ENCODE data around the gene ANLN. TPM values are rescaled to one million over a fixed set of nuclear protein-coding genes. Genes with fewer than 3 reads are reported as not detected.
"Not testable (repeated sequence)": the region's sequence is repeated elsewhere in the genome, so short reads cannot be mapped to it uniquely, and the experiment has no call there.

Gene ANLN
- total RNA-seq, 2 donors from 2014 or later: 0.78 to 1.6 TPM

DNA sequence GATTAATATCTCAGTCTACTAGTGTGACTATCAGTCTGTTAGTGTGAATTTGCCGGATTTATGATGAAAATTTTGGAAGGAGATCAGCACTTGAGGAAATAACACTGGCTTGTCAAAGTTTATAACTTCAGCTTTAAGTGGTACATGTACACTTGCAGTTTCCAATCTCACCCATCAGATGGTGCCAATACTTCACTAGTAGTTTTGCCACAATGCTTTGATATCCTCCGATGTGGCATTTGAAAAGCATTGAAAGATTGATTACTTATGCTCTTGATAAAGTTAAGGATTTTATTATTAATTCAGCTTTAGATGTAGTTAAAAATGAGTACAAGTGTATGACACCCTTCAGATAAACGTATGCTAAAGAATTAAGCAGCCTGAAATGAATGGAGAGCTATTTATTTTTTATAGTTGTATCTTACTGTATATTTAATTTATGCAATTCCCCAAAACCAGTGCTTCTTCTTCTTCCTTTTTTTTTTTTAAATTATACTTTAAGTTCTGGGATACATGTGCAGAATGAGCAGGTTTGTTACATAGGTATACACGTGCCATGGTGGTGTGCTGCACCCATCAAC is 98.2 kb downstream of the ANLN start:
- intact Hi-C loops (cut with DNase I): loop anchor here (5.0 to 10.0 kb wide), 2 partner anchors 187 to 709 kb away; no protein-coding TSS in a partner anchor
- Histone ChIP-seq H3K36me3 (replicated peaks in 1 of 2; ENCODE audit: insufficient read depth in 1 of 2, low read depth in 2 of 2) (no peaks in the 10 kb centered on the region), H3K27me3 (no peaks in the 10 kb centered on the region), H3K9me3 (no peaks in the 10 kb centered on the region), H3K27ac (no peak overlapping the region), H3K4me3 (no peak overlapping the region), H3K4me1 (no peaks in the 10 kb centered on the region)
- peak; percentile 36 to 64 (median 46) for DNase-seq
- TF ChIP-seq, protein P1, sequence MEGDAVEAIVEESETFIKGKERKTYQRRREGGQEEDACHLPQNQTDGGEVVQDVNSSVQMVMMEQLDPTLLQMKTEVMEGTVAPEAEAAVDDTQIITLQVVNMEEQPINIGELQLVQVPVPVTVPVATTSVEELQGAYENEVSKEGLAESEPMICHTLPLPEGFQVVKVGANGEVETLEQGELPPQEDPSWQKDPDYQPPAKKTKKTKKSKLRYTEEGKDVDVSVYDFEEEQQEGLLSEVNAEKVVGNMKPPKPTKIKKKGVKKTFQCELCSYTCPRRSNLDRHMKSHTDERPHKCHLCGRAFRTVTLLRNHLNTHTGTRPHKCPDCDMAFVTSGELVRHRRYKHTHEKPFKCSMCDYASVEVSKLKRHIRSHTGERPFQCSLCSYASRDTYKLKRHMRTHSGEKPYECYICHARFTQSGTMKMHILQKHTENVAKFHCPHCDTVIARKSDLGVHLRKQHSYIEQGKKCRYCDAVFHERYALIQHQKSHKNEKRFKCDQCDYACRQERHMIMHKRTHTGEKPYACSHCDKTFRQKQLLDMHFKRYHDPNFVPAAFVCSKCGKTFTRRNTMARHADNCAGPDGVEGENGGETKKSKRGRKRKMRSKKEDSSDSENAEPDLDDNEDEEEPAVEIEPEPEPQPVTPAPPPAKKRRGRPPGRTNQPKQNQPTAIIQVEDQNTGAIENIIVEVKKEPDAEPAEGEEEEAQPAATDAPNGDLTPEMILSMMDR (IDR thresholded peaks at IDR 0.05): peak; percentile 40 to 94 (median 91)
- TF ChIP-seq POLR2A (IDR thresholded peaks at IDR 0.05): no peak
- WGBS, 2 donors: 24 to 25% methylated on average over 4 of the region's 4 CpGs
- ATAC-seq: peak; percentile 82

- DNase-seq; ATAC-seq; H3K36me3 ChIP-seq (replicated peaks in 1 of 2; ENCODE audit: insufficient read depth in 1 of 2, low read depth in 2 of 2); H3K27ac ChIP-seq; H3K9me3 ChIP-seq; H3K4me1 ChIP-seq; H3K27me3 ChIP-seq; H3K4me3 ChIP-seq: not testable (repeated sequence)
- WGBS, 2 donors: 95 to 99% methylated on average over 5 of the region's 5 CpGs
- intact Hi-C loops (cut with DNase I): loop anchor here (5.0 to 10.0 kb wide), 2 partner anchors 186 to 709 kb away; no protein-coding TSS in a partner anchor
These were observed 99.0 kb downstream of the ANLN start for GRCh38 chr7:36488672-36489071.

DNA sequence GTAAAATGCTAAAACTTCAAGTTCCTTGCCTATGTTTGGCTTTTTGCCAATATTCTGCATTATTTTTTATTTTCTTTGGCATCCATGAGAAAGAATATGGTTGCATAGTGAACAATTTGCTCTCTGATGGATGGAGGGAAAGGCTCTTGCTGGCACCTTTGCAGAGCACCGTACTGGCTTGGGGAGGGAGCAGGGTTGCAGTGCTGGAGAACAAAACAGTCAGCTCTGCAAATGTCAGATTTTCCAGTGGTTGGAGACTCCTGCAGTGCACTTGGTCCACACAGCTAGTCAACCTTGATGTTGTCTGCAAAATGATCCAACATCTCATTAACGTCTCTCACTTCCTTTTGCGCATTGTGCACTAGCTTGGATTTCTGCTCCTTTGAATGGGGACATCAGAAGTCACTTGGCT is 100.8 kb downstream of the ANLN start:
- Histone ChIP-seq H3K27me3 (no peaks in the 10 kb centered on the region), H3K9me3 (no peaks in the 10 kb centered on the region), H3K4me3 (no peak overlapping the region), H3K36me3 (replicated peaks in 1 of 2; ENCODE audit: insufficient read depth in 1 of 2, low read depth in 2 of 2) (no peaks in the 10 kb centered on the region), H3K27ac (no peak overlapping the region), H3K4me1 (no peaks in the 10 kb centered on the region)
- TF ChIP-seq, protein P1 (IDR thresholded peaks at IDR 0.05): no peak
- no peak for TF ChIP-seq POLR2A (IDR thresholded peaks at IDR 0.05)
- DNase-seq (no peak), ATAC-seq (no peak)
- intact Hi-C loops (cut with DNase I): no loop called here
- WGBS, 2 donors: 50 to 63% methylated on average over 3 of the region's 3 CpGs

DNA sequence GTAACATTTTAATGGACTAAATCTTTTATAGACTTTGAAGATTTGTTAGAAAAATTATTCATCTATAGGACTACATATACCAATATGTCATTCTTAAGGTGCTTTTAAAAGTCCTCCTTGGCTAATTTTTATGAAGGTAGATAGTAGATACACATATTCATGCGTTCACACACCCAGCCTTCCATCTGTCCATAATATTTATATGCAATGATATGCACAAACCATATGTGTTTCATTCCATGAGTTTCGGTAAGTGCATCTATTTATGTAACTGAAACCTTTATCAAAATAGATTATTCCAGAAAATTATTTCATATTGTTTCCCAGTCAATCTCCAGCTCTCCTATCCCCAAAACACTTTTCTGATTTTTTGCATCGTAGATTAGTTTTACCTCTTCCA is 101.7 kb downstream of the ANLN start:
- Histone ChIP-seq H3K4me1 (no peaks in the 10 kb centered on the region), H3K36me3 (replicated peaks in 1 of 2; ENCODE audit: insufficient read depth in 1 of 2, low read depth in 2 of 2) (no peaks in the 10 kb centered on the region), H3K9me3 (no peaks in the 10 kb centered on the region), H3K27me3 (no peaks in the 10 kb centered on the region), H3K27ac (no peak overlapping the region), H3K4me3 (no peak overlapping the region)
- ATAC-seq (no peak), DNase-seq (no peak)
- TF ChIP-seq, protein P1 (IDR thresholded peaks at IDR 0.05): no peak
- no peak for TF ChIP-seq POLR2A (IDR thresholded peaks at IDR 0.05)
- intact Hi-C loops (cut with DNase I): no loop called here
- WGBS, 2 donors: 91 to 93% methylated on average over 3 of the region's 3 CpGs

DNA sequence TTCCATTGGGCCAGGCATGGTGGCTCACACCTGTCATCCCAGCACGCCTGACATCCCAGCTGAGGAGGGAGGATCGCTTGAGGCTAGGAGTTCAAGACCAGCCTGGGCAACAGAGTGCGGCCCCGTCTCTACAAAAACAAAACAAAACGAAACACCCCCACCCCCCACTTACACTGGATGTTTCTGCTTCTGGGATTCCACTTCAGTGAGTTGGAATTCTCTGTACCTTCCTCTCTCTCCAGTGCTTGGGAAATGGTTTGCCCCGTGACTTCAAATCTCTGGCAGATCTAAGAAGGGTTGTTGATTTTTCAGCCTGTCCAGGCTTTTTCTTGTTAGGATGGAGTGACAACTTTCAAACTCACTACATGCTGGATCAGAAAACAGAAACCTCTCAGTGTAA is 106.9 kb downstream of the ANLN start:
- intact Hi-C loops (cut with DNase I): no loop called here
- no peaks in the 10 kb centered on the region for H3K36me3 ChIP-seq (replicated peaks in 1 of 2; ENCODE audit: insufficient read depth in 1 of 2, low read depth in 2 of 2)
- DNase-seq: no peak
- H3K4me3 ChIP-seq: no peak overlapping the region
- no peaks in the 10 kb centered on the region for H3K27me3 ChIP-seq
- no peak for ATAC-seq
- TF ChIP-seq, protein P1 (IDR thresholded peaks at IDR 0.05): no peak
- no peak for TF ChIP-seq POLR2A (IDR thresholded peaks at IDR 0.05)
- no peaks in the 10 kb centered on the region for H3K9me3 ChIP-seq
- H3K27ac ChIP-seq: no peak overlapping the region
- 94 to 96% methylated on average over 6 of the region's 6 CpGs for WGBS, 2 donors
- no peaks in the 10 kb centered on the region for H3K4me1 ChIP-seq

DNA sequence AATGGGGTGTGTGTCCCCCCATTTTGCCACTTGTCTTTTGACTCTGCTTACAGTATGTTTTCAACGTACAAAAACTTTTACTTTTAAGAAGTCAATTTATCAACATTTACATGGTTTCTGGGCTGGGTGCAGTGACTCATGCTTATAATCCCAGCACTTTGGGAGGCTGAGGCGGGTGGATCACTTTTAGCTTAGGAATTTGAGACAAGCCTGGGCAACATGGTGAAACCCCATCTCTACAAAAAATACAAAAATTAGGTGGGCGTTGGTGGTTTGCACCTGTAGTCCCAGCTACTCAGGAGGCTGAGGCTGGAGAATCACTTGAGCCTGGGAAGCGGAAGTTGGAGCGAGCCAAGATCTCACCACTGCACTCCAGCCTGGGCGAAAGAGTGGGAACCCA is 107.5 kb downstream of the ANLN start:
- H3K27ac ChIP-seq; H3K36me3 ChIP-seq (replicated peaks in 1 of 2; ENCODE audit: insufficient read depth in 1 of 2, low read depth in 2 of 2); H3K4me3 ChIP-seq; H3K27me3 ChIP-seq; H3K9me3 ChIP-seq; DNase-seq; H3K4me1 ChIP-seq; ATAC-seq; intact Hi-C loops (cut with DNase I): not testable (repeated sequence)
- WGBS, 2 donors: 87 to 91% methylated on average over 6 of the region's 6 CpGs

Data from body of pancreas (tissue), 4 donors.